ENCODE results near the gene GNG2.

Gene GNG2

DNA sequence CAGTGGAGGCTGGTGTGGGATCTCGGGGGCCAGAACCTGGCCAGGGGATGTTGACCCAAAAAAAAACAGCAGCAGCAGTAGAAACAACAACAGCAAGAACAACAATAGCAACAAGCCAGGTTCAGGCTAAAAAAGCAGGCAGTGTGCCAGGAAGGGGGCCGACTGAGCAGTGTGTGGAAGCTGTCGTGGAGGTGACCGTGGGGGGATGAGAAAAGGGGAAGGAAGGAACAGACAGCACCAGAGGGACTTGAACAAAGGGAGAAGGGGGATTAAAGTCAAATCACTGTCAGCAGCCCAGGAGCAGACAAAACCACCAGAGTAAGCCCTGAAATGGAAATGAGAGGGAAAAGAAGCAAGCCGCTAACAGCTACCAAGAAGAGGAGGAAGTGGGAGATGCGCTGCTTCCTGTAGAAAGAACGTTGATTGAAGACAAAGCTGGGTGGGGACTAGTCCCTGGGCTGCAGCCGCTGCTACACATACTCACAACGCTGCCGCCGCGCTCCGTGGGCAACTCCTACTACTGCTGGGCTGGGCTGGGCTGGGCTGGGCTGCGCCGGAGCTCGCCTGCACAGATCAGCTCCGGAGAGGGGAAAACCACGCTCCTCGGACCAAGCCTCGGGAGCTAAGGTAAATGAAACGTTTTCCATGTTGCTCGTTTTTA, at the start of gene GNG2:
GNG2 (plus strand) TSS at position 449 of the 661 bp plus-strand sequence. CDS start 90,067 bp downstream, outside the sequence.
- DNase-seq = peak; percentile 18 to 68 (median 44)

DNA sequence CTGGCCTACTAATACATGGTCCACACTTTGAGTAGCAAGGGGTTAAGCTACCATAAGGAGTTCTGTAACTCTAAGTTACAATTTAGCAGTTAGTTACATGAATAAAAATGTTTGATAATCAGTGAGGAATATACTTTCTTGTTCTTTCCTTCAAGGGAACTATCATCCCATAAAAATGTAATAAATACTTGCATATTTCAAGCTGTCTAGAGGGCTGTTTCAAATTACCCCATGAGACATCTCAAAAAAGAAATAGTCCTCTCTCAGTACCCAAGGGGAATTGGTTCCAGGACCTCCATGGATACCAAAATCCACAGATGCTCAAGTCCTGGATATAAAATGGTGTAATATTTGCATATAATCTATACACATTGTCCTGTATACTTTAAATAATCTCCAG, 48.7 kb upstream of the GNG2 start:
- DNase-seq = no peak

DNA sequence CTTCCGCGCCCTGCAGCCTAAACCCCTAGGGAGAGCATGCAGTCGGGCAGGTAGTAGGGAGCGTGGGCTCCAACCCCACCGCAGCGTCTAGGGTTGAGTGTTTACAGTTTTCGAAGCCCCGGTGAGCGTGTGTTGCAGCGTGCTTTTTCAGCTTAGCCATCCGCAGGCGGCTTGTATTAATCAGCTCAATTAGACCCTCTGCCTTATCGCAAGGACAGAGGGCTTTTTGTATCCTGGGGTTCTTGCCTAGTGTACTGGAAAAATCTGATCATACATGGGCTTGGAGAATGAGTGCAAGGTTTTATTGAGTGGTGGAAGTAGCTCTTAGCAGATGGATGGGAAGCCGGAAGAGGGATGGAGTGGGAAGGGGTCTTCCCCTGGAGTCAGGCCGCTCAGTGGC, 44.4 kb upstream of the GNG2 start:
- DNase-seq = no peak

DNA sequence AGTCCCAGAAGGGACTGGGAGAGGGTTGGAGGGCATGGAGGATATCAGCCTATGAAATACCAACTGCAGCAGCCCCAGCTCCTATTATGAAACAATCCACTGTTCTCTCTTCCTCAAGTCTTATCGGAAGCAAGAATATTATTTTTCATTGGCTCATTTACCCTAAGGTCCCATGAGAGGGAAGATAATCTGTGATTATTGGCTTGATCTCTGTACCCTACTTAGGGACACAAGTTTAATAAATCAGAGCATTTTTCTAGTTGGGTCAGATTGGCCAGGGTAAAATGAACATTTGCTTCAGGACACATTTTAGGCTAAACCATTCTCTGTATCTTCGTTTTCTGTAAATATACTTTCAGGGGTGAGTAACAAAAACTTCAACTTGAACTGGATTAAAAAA, 43.1 kb upstream of the GNG2 start:
- no peak for DNase-seq

DNA sequence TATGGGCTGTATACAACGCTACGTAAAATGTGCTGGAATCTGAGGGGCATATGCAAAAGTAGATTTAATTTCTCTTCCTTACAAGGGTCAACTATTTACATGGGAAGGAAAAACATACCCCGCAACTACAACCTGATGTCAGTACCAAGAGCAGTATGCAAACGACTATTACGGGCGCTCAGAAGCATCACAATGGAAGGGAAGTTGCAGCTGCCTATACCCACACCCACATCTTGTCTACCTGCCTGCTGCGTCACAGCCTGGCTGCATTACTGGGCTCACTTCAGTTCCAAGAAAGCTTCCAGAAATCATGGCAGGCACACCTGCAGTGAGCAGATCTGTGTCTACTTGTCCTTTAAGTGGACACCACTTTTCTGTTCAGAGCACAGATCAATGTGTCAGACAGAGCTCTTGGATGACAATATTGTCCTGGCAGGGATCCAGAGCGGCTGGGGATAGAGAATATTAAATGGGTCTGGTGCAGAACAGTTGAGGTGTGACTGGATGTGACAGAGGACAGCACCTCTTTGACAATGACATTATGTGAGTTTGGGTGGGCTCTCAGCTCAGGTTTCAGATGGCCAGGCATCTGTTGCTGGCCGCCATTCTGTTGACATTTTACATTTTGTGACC, 41.5 kb upstream of the GNG2 start:
- DNase-seq = no peak

GRCh38 chr14:51821822-51822221, 38.6 kb upstream of the GNG2 start:
- no peak for DNase-seq

DNA sequence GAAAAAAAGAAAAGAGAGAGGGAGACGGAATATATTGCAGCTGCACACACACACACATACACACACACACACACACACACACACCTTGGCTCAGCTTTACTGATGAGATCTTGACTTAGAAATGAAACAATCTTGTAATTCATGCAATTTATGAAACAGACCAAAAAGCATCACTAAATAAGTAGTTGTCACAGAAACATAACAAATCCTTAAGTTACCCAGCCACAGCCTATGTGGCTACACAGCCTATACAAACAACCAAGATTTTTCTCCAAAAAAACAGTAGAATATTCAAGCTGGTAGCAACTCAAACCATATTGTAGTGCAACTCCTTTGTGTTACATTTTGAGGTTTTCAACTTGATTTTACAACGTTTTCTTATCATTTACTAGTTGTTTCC, 37.9 kb upstream of the GNG2 start:
- no peak for DNase-seq

GRCh38 chr14:51823706-51824105, 36.7 kb upstream of the GNG2 start:
- no peak for DNase-seq

DNA sequence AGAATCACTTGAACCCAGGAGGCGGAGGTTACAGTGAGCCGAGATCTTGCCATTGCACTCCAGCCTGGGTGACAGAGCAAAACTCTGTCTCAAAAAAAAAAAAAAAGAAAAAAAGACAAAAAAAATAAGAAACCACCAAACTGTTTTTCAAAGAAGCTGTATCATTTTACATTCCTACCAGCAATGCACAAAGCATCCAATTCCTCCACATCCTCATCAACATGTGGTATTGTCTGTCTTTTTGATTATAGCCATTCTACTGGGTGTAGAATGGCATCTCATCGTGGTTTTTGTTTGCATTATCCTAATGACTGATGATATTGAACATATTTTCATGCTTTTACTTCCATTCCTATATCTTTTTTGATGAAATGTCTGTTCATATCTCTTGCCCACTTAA, 36.2 kb upstream of the GNG2 start:
- no peak for DNase-seq

DNA sequence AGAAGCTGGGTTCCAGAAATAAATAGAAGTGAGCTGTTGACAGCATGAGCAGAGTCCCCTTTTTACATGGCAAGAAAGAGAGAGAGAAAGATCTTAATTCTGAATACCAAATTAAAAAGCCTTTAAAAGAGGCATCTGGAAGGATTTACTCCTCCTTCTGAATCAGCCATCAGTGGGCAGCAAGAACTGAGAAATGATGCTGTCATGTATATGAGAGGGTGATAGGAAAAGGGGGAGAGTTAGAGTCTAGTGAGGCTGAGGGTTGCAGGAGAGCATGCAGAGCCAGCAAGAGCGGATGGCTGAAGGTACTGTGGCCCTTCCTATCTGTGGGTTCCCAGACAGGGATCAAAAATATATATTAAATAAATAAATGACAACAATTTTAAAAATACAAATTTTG, 34.5 kb upstream of the GNG2 start:
- no peak for DNase-seq

- DNase-seq = peak in 3 of 4 experiments; percentile 11 to 39 (median 13)
These were observed 32.2 kb upstream of the GNG2 start for GRCh38 chr14:51828017-51828797.

GRCh38 chr14:51834240-51834639, 26.2 kb upstream of the GNG2 start:
- no peak for DNase-seq

GRCh38 chr14:51836417-51836816, 24.0 kb upstream of the GNG2 start:
- DNase-seq = no peak

DNA sequence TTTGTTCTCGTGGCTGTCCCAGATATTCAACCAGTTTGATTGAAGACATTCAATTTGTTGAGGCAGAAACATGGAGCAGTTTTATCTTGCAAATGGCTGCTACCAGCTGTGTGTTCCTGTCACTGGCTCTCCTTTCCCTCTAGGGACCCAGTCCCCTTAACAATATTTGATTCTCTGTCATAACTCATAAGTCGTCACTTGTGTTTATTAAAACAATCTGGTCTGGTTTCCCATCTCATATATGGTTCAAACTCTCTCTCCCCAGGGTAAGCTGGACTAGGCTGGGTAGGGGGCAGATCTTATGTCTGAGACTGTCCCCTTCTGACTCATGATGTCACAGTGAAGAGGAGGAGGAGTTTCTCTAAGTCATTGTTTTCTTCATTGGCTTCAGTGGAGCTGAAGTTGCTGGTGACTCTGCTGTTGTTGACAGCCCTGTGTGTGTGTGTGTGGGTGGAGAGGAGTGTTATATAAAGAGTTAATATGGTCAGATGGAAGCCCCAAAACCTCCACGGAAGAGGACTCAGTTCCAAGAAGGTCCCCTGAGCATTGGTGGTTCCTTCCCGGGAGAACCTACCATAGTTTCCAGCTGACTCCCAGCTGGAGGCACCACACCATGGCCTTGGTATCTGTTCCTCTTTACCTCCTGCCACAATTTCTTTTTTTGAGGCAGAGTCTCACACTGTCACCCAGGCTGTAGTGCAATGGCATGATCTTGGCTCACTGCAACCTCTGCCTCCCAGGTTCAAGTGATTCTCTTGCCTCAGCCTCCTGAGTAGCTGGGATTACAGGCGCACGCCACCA, 16.1 kb upstream of the GNG2 start:
- DNase-seq = no peak

GRCh38 chr14:51845811-51846210, 14.6 kb upstream of the GNG2 start:
- DNase-seq = no peak

DNA sequence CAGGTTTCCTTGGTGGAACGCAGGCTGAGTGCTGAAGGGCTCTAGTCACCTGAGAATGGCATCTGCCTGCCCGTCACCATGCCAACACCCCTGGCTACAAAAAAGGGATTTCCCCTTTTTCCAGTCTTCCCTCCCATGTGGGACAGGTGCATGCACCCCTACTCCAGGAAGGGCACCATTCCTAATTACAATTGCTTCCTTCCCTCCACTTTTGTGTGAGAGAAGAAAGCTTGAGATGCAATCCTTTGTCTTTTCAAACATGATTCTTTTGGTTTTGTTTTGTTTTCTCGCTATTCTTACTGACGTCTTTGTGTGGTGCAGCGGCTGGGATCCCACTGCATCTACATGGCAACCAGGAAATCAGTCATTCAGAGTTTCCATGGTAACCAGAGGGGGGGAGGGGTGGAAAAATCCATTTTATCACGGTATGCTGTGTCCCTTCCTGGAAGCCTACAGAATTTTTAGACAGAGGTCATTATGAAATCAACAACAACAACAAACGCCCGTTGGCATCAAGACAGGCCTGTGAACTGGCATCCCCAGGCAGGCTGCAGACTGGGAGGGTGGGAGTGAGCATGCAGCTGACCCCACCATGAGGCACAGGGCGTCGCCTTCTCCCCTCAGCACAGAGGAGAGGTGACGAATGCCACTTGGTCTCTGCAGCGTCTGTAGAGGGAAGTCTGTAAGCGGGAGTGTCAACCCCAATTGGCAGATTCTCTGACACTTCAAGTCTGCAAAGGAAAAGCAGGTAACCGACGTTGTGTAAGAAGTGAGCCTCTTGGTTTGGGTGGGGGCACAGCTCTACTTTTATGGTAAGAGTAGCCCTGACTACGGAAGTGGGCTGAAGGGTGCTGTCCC, 13.6 kb upstream of the GNG2 start:
- DNase-seq = peak; percentile 55 to 75 (median 70)

GRCh38 chr14:51847489-51847796, 13.0 kb upstream of the GNG2 start:
- DNase-seq = no peak

DNA sequence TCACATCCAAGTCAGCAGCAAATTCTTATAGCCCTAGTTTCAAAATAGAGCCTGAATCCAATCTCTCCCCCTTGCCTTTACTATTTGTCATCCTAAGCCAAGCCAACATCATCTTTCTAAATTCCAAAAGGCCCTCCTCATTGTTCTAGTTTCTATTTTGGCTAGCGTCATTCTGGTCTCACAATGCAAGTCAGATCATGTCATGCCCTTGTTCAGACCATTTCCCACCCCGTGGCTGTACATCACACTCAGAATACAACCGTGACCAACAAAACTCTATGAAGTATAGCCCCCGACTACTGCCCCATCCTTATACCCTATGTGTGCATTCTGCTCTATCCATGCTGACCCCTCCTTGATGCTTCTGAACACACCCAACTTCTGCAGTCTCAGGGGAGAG, 12.3 kb upstream of the GNG2 start:
- DNase-seq = no peak

GRCh38 chr14:51849097-51849496, 11.3 kb upstream of the GNG2 start:
- no peak for DNase-seq

GRCh38 chr14:51850651-51851050, 9.8 kb upstream of the GNG2 start:
- no peak for DNase-seq

GRCh38 chr14:51852541-51852940, 7.9 kb upstream of the GNG2 start:
- no peak for DNase-seq

- DNase-seq = no peak
These were observed 5.2 kb upstream of the GNG2 start for GRCh38 chr14:51855234-51855633.
